NCI-H2171 (cell line): ENCODE data around the gene CABYR.
"Not testable (repeated sequence)": the region's sequence is repeated elsewhere in the genome, so short reads cannot be mapped to it uniquely, and the experiment has no call there.

Experiments used
- DNase-seq: peaks from one replicate; lab custom pipeline; 2025; lab: John Stamatoyannopoulos, UW

The CABYR gene

DNA sequence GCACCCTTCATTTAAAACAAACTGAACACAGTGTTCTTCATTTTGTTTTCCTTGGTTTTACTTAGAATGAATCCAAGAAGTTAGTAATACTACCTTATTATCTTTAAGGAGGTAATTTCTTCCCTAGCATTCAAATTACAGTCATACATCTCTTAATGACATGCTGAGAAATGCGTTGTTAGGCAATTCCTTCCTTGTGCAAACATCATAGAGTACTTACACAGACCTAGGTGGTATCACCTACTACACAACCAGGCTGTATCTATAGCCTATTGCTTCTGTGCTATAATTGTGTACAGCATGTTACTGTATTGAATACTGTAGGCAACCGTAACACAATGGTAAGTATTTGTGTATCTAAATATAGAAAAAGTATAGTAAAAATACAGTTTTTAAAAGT is 8.4 kb upstream of the CABYR start:
- no peak for DNase-seq

DNA sequence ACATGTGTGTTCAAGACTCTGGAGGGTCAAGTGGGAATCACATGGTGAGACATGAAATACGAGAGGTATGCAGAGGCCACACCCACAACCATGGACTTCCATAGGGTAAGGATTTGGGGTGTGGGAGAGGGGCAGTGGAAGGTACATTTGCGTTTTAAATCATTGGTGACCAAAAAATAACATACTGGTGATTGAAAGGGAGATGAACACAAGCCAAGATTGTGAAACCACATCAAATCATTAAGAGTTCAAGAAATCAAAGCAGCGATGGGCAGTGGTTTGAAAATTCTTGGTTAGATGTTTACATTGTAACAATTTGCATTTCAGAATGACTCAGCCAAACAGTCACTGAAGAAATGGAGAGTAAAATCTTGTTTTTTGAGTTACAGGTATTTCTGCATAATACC is 1.9 kb upstream of the CABYR start:
- no peak for DNase-seq

DNA sequence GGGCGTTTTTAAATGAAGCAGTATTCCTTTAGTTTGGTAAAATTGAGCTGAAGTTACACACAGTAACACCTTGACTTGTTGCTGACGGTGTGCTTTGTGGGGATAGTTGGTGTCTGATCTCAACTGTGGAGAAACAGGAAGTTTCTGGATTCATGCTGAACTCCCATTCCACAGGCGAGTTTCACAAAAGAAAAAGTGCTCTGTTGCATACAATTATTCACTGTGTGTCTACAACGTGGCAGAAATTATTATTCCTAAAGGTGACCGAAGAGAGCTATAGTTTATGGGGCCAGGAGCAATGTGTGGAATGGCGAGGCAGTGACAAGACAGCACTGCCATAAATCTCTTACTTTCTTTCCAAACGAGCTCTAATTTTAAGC is 463 bp upstream of the CABYR start:
- DNase-seq = no peak

DNA sequence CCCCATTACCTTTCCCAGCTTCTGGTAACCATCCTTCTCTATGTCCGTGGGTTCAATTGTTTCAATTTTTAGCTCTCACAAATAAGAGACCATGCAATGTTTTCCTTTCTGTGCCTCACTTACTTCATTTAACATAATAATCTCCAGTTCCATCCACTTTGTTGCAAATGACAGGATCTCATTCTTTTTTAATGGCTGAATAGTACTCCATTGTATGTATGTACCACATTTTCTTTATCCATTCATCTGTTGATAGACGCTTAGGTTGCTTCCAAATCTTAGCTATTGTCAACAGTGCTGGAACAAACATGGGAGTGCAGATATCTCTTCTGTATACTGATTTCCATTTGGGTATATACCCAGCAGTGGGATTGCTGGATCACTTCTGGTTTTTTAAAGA is 1.8 kb downstream of the CABYR start:
- DNase-seq = no peak

DNA sequence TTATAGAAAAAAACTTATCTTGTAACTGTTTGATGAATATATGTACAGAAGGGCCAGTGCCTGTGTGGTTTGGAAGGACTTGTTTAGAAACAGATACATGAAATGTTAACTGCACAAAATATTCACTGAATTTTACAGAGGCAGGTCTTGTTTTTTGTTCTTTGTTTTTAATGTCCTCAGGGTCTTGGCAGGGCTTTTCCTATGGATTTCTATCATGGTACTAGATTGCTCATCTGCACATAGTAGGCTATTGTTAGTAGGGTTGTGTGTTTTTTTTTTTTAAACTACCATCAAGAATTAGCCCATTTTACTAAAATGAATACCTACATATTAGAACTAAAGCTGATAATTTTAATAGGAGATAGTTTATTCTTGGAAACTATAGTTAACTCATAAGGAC is 3.5 kb downstream of the CABYR start:
- DNase-seq = no peak

DNA sequence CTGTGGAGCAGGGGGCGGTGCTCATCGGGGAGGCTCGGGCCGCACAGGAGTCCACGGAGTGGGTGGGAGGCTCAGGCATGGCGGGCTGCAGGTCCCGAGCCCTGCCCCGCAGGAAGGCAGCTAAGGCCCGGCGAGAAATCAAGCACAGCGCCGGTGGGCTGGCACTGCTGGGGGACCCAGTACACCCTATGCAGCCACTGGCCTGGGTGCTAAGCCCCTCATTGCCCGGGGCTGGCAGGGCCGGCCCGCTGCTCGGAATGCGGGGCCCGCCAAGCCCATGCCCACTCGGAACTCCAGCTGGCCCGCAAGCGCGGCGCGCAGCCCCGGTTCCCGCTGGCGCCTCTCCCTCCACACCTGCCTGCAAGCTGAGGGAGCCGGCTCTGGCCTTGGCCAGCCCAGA is 10.7 kb downstream of the CABYR start:
- DNase-seq = not testable (repeated sequence)

DNA sequence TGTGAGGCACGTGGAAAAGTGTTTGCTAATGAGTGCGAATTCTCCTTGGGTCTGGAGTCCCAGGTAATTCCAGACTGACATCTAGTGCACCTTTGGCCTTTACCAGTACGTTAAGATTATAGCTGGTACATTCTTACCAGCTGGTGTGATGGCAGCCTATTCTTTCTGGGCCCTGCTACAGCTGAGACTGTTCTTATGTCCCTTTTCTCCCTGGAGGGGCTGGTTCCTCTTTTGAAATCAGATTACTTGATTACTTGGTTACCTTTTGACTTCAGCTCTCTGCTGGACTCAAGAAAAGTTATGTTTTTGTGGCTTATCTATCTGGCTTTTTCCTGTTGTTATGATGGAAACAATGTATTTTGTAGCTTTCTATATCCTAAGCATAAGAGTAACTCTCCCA is 14.5 kb downstream of the CABYR start:
- DNase-seq = no peak

DNA sequence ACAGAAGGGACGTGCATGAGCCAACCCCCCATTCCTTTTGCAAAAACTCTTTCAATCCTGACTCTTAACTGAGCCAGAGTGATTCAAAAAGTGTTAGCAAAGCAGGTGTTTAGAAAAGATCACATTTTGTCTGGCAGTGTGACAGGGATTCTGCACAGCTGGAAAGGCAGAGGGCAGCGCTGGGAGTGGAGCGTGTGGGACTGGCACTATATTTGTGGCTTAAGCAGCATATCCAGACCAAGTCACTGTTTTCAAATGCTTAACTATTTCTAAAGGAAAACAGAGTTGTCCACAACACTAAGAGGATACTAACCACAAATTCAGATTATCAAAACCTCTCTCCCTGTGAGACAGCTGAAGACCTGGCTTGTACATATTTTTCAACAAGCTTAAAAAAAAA is 19.0 kb downstream of the CABYR start:
- no peak for DNase-seq

DNA sequence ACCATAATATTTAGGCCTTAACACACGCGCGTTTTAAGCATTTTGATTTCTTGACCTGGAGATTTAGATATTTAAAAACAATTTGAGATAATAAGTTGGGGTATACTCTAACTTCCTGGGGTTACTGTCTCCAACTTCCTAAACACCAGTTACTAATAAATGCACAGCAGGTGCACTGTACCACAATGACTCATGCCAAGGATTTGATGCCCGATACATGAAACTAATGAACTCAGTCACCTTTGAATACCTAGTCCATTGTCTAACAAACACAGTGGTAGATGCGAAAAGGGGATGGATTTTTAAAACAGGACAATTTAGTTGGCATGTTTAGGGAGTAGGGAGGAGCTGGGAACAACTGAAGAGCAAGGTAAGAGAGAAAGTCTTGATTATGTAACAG is 21.2 kb downstream of the CABYR start:
- DNase-seq = no peak

DNA sequence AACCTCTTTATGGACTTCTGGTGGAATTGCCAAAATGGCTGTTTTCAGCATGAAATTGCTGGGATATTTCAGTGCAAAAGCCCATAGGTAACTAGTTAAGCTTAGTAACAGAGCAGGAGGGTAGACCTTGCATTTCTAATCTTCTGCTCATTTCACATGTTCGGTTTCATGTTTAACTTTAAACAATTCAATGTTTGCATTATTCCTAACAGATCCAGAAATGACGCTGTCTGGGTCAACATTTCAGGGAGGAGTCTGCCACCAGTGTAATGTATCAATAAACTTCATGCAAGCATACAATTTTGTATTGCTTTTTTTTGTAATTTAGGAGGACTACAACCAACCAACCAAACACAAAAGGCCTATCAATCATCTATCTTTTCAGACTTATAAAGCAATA is 22.4 kb downstream of the CABYR start:
- no peak for DNase-seq

DNA sequence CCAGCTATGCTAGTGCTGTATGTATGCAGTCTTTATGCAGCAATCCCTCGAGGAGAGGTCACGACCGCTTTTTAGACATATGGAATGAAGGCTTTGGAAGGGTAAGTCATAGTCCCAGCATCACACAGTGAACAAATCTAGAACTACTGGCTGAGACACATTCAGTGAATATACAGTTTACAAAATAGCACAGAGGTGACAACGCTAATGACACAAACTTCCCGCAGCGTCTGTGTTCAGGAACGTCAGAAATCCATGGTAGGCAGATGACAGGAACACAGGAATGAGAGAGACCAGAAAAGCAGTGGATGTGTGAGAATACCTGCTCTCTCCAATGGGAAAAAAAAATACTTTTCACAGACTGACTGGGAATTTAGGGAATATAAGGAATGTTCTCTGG is 29.6 kb downstream of the CABYR start:
- no peak for DNase-seq

DNA sequence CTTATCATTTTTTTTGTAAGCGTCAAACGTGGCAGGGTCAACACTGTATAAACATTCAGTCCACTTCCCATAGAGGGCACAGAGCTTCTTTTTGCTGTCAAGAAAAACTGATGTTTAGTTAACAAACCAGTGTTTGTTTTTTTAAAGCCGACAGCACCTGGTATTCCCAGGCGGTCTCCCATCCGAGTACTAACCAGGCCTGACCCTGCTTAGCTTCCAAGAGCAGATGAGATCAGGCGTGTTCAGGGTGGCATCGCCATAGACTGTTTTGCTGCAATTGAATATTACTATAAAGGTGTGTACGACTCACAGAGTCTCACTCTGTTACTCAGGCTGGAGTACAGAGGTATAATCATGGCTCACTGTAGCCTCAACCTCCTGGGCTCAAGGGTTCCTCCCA is 31.5 kb downstream of the CABYR start:
- no peak for DNase-seq

DNA sequence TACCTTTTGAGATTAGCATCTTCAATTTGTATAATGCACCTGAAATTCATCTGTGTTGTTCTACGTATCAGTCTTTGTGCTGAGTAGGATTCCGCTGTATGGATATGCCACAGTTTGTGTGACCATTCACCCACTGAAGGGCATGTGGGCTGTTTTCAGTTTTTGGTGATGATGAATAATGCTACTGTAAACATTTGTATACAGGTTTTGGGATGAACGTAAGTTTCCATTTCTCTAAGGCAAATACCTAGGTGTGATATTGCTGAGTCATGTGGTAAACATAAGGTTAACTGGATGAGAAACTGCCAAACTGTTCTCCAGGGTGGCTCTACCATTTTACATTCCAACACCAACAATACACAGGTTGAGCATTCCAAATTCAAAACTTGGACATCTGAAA is 35.1 kb downstream of the CABYR start:
- no peak for DNase-seq

DNA sequence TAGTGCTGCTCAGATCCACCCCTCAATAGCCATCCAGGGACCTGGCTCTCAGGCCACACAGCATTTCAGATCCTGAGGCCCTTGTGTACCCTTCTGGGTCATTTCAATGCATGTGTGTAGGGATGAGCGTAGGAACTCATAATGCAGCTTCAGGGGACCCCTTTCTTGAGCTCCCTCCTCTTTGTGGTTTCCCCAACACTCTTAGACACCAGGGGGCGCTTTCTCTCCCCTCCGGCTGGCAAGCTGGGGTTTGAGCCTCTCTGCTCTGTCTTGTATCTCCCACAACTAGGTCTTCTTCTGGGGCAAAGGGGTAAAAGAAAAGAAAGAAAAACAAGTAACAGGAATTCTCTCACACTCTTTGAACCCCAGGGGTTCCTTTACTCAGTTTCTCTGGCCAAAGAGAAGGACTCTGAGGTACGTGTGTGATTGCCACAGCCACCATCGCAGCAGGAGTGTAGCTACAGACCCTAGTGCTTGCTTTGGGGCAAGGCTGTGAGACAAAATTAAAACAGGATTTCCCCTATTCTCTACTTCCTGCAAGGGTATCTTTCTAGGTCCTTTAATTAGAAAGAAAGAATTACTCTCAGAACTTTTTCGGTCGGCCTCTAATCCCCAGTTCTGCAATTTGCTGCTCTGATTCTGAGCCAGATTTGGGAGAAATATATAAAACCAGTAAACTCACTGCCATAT is 38.0 kb downstream of the CABYR start:
- no peak for DNase-seq

DNA sequence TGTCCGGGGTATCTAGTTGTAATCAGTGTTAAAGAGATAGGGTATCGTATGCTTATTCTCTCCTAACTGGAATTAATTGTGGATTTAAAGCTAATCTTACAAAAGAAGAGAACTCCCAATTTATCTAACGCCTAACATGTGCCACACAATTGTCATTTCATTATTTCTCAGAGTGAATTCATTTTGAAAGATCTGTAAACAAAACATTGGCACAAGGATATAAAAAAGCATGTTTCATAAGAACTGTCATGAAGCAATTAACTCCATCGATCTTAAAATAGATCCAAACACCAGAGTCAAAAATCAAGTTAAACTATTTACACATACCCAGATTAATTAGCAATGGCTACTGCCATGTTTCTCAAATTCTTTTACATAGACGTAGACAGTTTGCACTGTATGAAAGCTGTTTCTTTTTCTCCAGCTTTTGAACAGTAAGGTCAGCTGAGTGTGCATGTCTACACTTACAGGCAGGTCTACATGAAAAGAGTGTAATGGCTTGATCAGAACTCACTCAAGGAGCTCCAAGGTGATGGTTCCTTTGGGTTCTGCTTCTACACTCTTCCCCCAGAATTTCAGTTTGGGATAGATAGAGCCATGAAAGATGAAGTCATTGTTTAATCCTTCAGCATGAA is 38.8 kb downstream of the CABYR start:
- no peak for DNase-seq

DNA sequence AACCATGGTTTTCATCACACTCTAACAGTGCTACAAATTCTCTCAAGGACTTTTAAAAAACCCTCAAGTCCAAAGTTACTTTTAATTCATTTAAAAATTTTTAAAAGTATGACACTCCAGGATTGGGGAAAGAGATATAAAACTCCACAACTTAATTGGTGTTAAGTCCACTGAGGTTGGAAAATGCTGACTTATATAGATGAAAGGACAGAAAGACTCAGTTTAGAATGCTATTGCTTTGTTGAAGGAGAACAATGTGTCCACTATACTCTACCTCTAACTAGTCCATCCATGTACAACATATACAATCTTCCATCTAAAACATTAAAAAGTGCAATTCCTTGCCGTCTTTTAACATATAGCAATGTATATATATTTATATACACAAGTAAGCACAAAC is 41.2 kb downstream of the CABYR start:
- DNase-seq = no peak

DNA sequence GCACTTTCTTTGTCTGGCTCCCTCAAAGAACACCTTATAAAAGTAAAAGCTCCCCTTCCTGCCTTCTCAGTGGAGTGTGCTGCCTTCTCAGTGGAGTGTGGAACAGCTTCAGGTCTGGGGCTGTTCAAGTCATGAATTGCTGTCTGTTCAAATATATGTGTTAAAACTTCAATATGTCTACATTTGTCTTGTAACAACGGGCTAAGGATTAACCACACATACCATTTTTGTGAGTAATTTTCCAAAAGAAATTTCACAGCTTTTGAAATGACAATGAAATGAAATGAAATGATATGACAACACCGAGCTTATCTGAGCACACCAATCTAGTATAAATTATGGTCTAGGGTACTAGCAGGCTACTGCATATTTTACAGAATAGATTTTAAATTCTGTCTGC is 42.9 kb downstream of the CABYR start:
- DNase-seq = no peak

DNA sequence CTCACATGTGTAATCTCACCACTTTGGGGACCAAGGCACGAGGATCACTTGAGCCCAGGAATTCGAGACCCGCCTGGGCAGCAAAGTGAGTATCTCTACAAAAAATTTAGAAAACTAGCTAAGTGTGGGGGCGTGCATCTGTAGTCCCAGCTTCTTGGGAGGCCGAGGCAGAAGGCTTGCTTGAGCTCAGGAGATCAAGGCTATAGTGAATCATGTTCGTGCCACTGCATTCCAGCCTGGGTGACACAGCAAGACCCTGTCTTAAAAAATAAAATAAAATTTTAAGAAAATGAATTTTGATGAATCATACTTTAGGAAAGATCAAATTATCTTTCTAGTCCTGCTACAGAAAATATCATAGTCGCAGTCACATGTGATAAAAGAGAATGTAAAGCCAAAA is 46.9 kb downstream of the CABYR start:
- DNase-seq = no peak

DNA sequence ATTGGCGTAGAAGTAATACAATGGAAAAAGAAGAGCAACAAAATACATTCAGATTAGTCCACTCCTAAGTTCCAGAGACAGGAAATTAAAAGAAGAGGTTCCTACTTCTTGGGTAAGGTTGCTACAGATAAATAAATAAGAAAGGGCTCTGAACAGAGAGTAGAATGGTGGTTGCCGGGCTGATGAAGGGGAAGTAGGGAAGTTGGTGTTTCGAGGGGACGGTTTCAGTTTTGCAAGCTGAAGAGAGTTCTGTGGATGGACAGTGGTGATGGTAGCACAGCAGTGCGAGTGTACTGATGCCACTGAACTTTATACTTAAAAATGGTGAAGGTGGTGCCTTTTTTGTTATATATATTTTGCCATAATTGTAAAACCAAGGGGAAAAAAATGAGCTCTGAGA is 48.2 kb downstream of the CABYR start:
- no peak for DNase-seq

DNA sequence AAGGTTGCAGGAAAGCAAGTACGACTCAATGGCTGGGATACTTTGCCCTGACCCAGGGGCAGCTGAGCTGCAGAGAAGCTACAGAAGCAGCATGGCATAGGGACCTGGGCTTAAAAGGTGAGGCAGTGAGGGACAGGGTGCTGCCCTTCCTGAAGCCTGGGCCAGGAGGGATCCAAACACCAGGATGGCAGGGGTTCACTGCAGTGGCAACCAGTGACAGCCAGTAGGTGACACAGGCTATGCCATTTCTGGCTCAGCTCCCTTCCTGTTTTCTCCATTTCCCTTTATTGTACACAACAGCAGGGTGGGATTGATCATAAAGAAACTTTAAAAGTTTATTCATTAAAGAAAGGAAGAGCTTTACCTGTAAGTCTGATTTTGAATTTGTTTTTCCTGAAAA is 48.8 kb downstream of the CABYR start:
- no peak for DNase-seq

DNA sequence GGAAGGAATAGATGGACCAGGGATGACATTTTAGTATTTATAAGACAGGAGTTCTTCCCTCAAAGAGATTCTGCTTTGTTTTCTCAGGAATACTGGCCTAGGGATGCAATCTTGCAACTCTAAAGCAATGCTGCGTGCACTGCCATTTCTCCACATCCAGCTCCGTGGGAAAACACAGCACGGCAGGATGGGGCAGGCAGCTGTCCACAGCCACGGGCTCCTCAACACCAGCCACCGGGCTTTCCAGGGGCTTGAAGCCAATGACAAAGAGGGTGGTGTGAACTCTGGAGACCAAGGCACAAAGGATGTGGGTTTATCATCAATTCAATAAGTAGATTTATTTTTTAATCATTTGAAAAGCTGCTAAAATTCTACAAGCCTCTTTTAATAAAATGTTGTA is 49.3 kb downstream of the CABYR start:
- DNase-seq = no peak

DNA sequence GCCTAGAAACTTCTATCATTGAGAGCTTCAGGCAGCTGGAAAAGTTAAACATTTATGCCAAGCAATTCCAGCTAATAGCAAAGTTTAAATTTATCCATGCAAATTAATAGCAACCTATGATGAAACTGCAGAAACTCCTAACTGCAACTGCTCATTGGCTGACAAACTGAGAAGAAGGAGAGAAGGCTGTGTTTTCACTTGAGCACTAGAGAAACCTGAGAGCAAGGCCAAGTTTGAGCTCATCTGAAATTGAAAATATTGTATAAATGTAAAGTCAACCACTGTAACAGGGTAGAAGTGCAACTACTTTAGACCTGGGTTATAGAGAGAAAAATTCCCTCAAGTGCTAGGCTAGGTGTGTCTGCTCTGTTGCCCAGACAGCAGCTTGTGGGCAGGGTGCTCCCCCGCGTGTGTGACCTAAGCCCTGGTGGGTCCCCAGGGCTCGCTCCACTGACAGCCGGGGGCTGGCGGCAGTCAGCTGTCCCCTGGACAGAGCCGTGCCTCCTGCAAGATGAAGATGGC is 50.2 kb downstream of the CABYR start:
- no peak for DNase-seq

DNA sequence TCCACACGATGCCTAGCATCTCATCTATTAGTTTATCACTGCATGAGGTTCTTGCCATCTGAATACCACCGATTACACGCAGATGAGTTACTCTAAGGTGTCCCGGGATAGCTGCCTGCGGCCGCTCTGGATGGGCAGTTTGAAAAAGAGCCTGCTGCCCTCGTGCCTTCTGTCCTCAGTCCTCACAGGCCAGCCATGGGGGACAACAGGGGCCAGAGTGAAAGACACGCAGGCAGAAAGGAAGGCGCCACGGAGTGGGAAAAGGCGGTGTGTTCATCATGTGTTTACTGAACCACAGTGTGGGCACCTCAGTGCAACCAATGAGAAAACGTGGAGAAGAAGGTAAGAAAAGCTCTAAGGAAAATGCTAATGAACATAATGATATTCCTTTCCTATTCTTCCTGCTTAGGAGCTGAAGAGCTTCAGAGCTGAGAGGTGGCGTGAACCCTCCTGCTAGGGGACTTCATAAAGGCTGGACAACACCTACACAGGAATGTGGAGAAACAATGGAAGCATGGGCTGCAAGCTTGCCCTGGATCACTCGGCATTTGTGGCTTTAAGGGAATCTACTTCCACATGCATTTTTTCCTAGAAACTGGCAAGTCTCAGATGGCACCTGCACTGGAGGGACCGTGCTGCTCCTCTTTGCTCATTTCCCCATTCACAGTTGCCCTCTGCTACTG is 50.9 kb downstream of the CABYR start:
- DNase-seq = no peak

DNA sequence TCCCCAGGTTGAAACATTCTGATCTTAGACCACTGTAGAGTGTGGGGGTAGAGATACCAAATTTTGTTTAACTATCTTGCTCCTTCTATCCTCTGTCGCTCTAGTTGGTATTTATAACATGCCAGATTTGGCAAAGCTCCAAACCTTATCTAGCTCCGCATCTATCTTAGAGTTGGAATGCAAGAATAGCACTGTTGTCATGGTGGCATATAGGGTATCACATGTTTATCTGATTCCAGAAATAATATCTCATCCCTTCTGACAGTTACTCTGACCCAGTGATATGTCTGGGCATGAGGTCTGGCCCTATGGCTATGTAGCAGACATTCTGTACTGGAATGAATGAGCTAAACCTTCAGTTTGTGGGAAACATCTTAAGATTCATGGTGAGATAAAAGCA is 51.7 kb downstream of the CABYR start:
- DNase-seq = peak; percentile 27
